ENCODE measurements around the gene SLC37A1. TPM values are rescaled to one million over a fixed set of nuclear protein-coding genes. Genes with fewer than 3 reads are reported as not detected.

SLC37A1 gene
- polyA plus RNA-seq, 1 experiment: 0.88 TPM

- no peak for TF ChIP-seq CTCF (IDR thresholded peaks at IDR 0.05; ENCODE audit: insufficient read depth, low read depth, low read length)
- no peak for DNase-seq (ENCODE audit: low read depth)
- ChIA-PET CTCF (no interaction called here), POLR2A (no interaction called here)
- H3K4me3 ChIP-seq (ENCODE audit: low read depth, low read length): no peak overlapping the region
- no peaks in the 10 kb centered on the region for H3K27me3 ChIP-seq (ENCODE audit: control insufficient read depth, insufficient read depth, low read length)
- no peaks in the 10 kb centered on the region for H3K36me3 ChIP-seq (ENCODE audit: control insufficient read depth, insufficient read depth, low read length)
Measured at GRCh38 chr21:42609811-42610210, 96.2 kb downstream of the SLC37A1 start.

- no peak overlapping the region for H3K4me3 ChIP-seq (ENCODE audit: low read depth, low read length)
- no peaks in the 10 kb centered on the region for H3K36me3 ChIP-seq (ENCODE audit: control insufficient read depth, insufficient read depth, low read length)
- H3K27me3 ChIP-seq (ENCODE audit: control insufficient read depth, insufficient read depth, low read length): no peaks in the 10 kb centered on the region
- CTCF ChIA-PET: no interaction called here
- POLR2A ChIA-PET: no interaction called here
- DNase-seq (ENCODE audit: low read depth): no peak
- no peak for TF ChIP-seq CTCF (IDR thresholded peaks at IDR 0.05; ENCODE audit: insufficient read depth, low read depth, low read length)
Measured at GRCh38 chr21:42611852-42612251, 98.2 kb downstream of the SLC37A1 start.

- ChIA-PET CTCF (no interaction called here), POLR2A (no interaction called here)
- no peak for TF ChIP-seq CTCF (IDR thresholded peaks at IDR 0.05; ENCODE audit: insufficient read depth, low read depth, low read length)
- Histone ChIP-seq H3K4me3 (ENCODE audit: low read depth, low read length) (no peak overlapping the region), H3K36me3 (ENCODE audit: control insufficient read depth, insufficient read depth, low read length) (no peaks in the 10 kb centered on the region), H3K27me3 (ENCODE audit: control insufficient read depth, insufficient read depth, low read length) (no peaks in the 10 kb centered on the region)
- no peak for DNase-seq (ENCODE audit: low read depth)
Measured at GRCh38 chr21:42612390-42612789, 98.7 kb downstream of the SLC37A1 start.

GRCh38 chr21:42613756-42614155 is 100.1 kb downstream of the SLC37A1 start:
- ChIA-PET CTCF (no interaction called here), POLR2A (no interaction called here)
- DNase-seq (ENCODE audit: low read depth): no peak
- Histone ChIP-seq H3K27me3 (ENCODE audit: control insufficient read depth, insufficient read depth, low read length) (no peaks in the 10 kb centered on the region), H3K4me3 (ENCODE audit: low read depth, low read length) (no peak overlapping the region), H3K36me3 (ENCODE audit: control insufficient read depth, insufficient read depth, low read length) (no peaks in the 10 kb centered on the region)
- no peak for TF ChIP-seq CTCF (IDR thresholded peaks at IDR 0.05; ENCODE audit: insufficient read depth, low read depth, low read length)

GRCh38 chr21:42614396-42614795 is 100.7 kb downstream of the SLC37A1 start:
- ChIA-PET CTCF (no interaction called here), POLR2A (no interaction called here)
- DNase-seq (ENCODE audit: low read depth): no peak
- Histone ChIP-seq H3K27me3 (ENCODE audit: control insufficient read depth, insufficient read depth, low read length) (no peaks in the 10 kb centered on the region), H3K4me3 (ENCODE audit: low read depth, low read length) (no peak overlapping the region), H3K36me3 (ENCODE audit: control insufficient read depth, insufficient read depth, low read length) (no peaks in the 10 kb centered on the region)
- no peak for TF ChIP-seq CTCF (IDR thresholded peaks at IDR 0.05; ENCODE audit: insufficient read depth, low read depth, low read length)

Measured in BJ (cell line).